DND-41 (cell line): ENCODE data around the gene RNASE1.

Experiments used
- ATAC-seq: fragments of 200-7000 bp; cut with Tn5 transposase; 3 replicates; pipeline ENCODE4 v1.9.1; 2021; ENCODE audit warnings: low read depth; ENCODE audit not compliant: insufficient read depth
- DNase-seq: peaks from one replicate; pipeline ENCODE4 v3.0.0-alpha.2; 2020
- H2AFZ ChIP-seq: 2 replicates; pipeline ENCODE4 v1.6.0; 2012; ENCODE audit warnings: low read depth, low read length
- H3K27ac ChIP-seq: 2 replicates; pipeline ENCODE4 v1.5.1; 2012; ENCODE audit warnings: low read length, inconsistent platforms
- H3K27me3 ChIP-seq: fragments of 200-600 bp; sonication (generic); 2 replicates; pipeline ENCODE4 v1.6.0; 2012; ENCODE audit warnings: low read length, mild to moderate bottlenecking, inconsistent platforms; ENCODE audit not compliant: insufficient read depth, poor library complexity
- H3K36me3 ChIP-seq: 2 replicates; pipeline ENCODE4 v1.5.1; 2012; ENCODE audit warnings: low read length, inconsistent platforms; ENCODE audit not compliant: insufficient read depth
- H3K4me1 ChIP-seq: 2 replicates; pipeline ENCODE4 v1.5.1; 2012; ENCODE audit warnings: mild to moderate bottlenecking, low read length; ENCODE audit not compliant: insufficient read depth
- H3K4me2 ChIP-seq: 2 replicates; pipeline ENCODE4 v1.6.0; 2012; ENCODE audit warnings: mild to moderate bottlenecking, moderate library complexity, low read length, inconsistent platforms; ENCODE audit not compliant: insufficient read depth
- H3K4me3 ChIP-seq, 2 experiments: fragments of 200-600 bp in 1 of 2; shearing (Covaris generic) in 1 of 2; 2 replicates each; pipeline ENCODE4 v1.5.1; 2012 to 2016; ENCODE audit warnings: inconsistent platforms in 2 of 2, low read length in 2 of 2, mild to moderate bottlenecking in 2 of 2, low read depth in 1 of 2, moderate library complexity in 1 of 2
- H3K79me2 ChIP-seq: 2 replicates; pipeline ENCODE4 v1.6.0; 2012; ENCODE audit warnings: low read length, inconsistent platforms; ENCODE audit not compliant: insufficient read depth
- H3K9ac ChIP-seq: 2 replicates; pipeline ENCODE4 v1.6.0; 2012; ENCODE audit warnings: low read depth, mild to moderate bottlenecking, inconsistent platforms, low read length, moderate library complexity
- H3K9me3 ChIP-seq: 2 replicates; pipeline ENCODE4 v1.5.1; 2012; ENCODE audit warnings: low read length, moderate library complexity, mild to moderate bottlenecking, inconsistent platforms; ENCODE audit not compliant: insufficient read depth, severe bottlenecking
- H4K20me1 ChIP-seq: 2 replicates; pipeline ENCODE4 v1.6.0; 2012; ENCODE audit warnings: low read length; ENCODE audit not compliant: insufficient read depth
- EZH2 ChIP-seq: IDR thresholded peaks from 3 replicates; pipeline ENCODE4 v1.6.1; 2012; ENCODE audit warnings: borderline replicate concordance, low read depth, mild to moderate bottlenecking, moderate library complexity, low read length, inconsistent platforms; ENCODE audit not compliant: severe bottlenecking
- TF ChIP-seq, protein P1 (sequence below): IDR thresholded peaks from 2 replicates; pipeline ENCODE4 v1.5.1; 2012; ENCODE audit warnings: borderline replicate concordance, low read length, moderate library complexity, mild to moderate bottlenecking; ENCODE audit not compliant: poor library complexity, severe bottlenecking; ENCODE audit errors: extremely low read depth

Gene RNASE1

GRCh38 chr14:20807304-20808161 lies 4.9 kb upstream of the RNASE1 start:
- Histone ChIP-seq H2AFZ (no peak overlapping the region), H3K79me2 (no peaks in the 10 kb centered on the region), H3K27me3 (no peaks in the 10 kb centered on the region), H3K4me1 (no peaks in the 10 kb centered on the region), H3K4me3 (no peak overlapping the region), H4K20me1 (no peaks in the 10 kb centered on the region), H3K9me3 (no peaks in the 10 kb centered on the region), H3K9ac (no peak overlapping the region), H3K4me2 (no peak overlapping the region), H3K36me3 (no peaks in the 10 kb centered on the region), H3K27ac (no peak overlapping the region)
- ATAC-seq (no peak), DNase-seq (no peak)
- TF ChIP-seq, protein P1, sequence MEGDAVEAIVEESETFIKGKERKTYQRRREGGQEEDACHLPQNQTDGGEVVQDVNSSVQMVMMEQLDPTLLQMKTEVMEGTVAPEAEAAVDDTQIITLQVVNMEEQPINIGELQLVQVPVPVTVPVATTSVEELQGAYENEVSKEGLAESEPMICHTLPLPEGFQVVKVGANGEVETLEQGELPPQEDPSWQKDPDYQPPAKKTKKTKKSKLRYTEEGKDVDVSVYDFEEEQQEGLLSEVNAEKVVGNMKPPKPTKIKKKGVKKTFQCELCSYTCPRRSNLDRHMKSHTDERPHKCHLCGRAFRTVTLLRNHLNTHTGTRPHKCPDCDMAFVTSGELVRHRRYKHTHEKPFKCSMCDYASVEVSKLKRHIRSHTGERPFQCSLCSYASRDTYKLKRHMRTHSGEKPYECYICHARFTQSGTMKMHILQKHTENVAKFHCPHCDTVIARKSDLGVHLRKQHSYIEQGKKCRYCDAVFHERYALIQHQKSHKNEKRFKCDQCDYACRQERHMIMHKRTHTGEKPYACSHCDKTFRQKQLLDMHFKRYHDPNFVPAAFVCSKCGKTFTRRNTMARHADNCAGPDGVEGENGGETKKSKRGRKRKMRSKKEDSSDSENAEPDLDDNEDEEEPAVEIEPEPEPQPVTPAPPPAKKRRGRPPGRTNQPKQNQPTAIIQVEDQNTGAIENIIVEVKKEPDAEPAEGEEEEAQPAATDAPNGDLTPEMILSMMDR: no peak
- no peak for TF ChIP-seq EZH2

DNA sequence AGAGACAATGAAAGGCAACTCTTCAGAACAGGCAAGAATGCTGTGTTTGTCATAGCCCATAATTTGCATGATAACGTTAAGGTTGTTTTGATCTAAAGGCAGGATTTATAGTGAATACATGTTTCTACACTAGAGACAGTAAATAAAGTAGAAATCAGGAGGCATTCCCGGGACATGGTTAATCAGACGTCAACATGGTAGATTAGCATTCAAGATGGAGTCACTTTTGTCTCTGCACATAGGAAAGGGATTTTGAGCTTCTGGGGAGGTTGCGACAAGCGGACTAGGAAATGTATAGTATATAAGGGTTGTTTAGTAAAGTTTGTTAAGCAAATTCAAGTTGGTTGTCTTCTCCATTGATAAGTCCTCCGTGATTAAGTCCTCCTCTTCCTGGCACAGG lies 2.8 kb upstream of the RNASE1 start:
- no peaks in the 10 kb centered on the region for H4K20me1 ChIP-seq
- H3K4me3 ChIP-seq: no peak overlapping the region
- ATAC-seq (no peak), DNase-seq (no peak)
- no peaks in the 10 kb centered on the region for H3K36me3 ChIP-seq
- no peak overlapping the region for H2AFZ ChIP-seq
- no peaks in the 10 kb centered on the region for H3K4me1 ChIP-seq
- H3K27me3 ChIP-seq: no peaks in the 10 kb centered on the region
- no peak overlapping the region for H3K4me2 ChIP-seq
- no peaks in the 10 kb centered on the region for H3K9me3 ChIP-seq
- H3K9ac ChIP-seq: no peak overlapping the region
- TF ChIP-seq, protein P1: no peak
- no peak for TF ChIP-seq EZH2
- no peak overlapping the region for H3K27ac ChIP-seq
- no peaks in the 10 kb centered on the region for H3K79me2 ChIP-seq

DNA sequence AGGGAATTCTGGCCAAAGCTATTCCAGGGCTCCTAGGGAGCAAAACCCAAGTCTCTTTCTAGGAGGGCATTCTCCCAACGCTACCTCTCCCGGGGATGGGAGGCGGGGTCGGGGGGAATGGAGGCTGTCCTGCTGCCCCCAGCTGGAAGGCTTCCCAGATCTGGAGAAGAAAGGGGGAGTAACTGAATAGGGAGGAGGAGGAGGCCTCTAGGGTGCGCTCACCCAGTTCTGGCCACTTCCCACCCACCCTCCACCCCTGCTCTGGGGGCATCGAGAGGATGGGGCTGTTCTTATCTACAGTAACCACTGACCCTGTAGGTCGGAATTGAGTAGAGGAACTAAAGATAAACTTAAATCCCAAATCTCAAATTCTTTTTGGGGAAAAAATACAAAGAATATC lies 579 bp upstream of the RNASE1 start:
- H3K9ac ChIP-seq: no peak overlapping the region
- no peak for ATAC-seq
- DNase-seq: no peak
- no peak for TF ChIP-seq EZH2
- TF ChIP-seq, protein P1: no peak
- no peak overlapping the region for H3K4me2 ChIP-seq
- H3K79me2 ChIP-seq: no peaks in the 10 kb centered on the region
- H3K4me3 ChIP-seq: no peak overlapping the region
- H3K9me3 ChIP-seq: no peaks in the 10 kb centered on the region
- H3K27ac ChIP-seq: no peak overlapping the region
- H3K36me3 ChIP-seq: no peaks in the 10 kb centered on the region
- no peaks in the 10 kb centered on the region for H4K20me1 ChIP-seq
- no peaks in the 10 kb centered on the region for H3K4me1 ChIP-seq
- no peaks in the 10 kb centered on the region for H3K27me3 ChIP-seq
- no peak overlapping the region for H2AFZ ChIP-seq
